ENCODE results near the gene ATP5F1D. TPM values are rescaled to one million over a fixed set of nuclear protein-coding genes. Genes with fewer than 3 reads are reported as not detected.

The ATP5F1D gene
- total and polyA plus RNA-seq, 2 of the 8 experiments (the other 6 are each of a cell fraction or from before 2014, with no cell fraction given) = 174 to 249 TPM

- CTCF ChIA-PET (ENCODE audit: partially characterized antibody) = interaction anchor here (0.9 to 1.9 kb wide), 4 partner anchors 10 to 15 kb away, joined by 5 to 8 read pairs (median 6); no protein-coding TSS in a partner anchor
- Histone ChIP-seq H4K5ac (ENCODE audit: insufficient read length, low read depth, low read length) (no peak overlapping the region), H3K4me1 (replicated peaks in 1 of 4; ENCODE audit: control insufficient read depth in 3 of 4, insufficient read depth in 4 of 4, low read length in 3 of 4) (peaks cover 0 to 6% (median 4%) of the 10 kb centered on the region in 4 experiments; a peak in 2 of 7 replicates), H3K23ac (ENCODE audit: insufficient read length) (no peak overlapping the region), H3K27me3 (replicated peaks in 1 of 4; ENCODE audit: control insufficient read depth in 3 of 4, extremely low read depth in 1 of 4, insufficient read depth in 3 of 4, low read length in 3 of 4) (no peaks in the 10 kb centered on the region), H3K36me3 (ENCODE audit: control insufficient read depth in 2 of 4, insufficient read depth in 4 of 4, low read length in 3 of 4) (peaks cover 5 to 63% (median 7%) of the 10 kb centered on the region in 4 experiments; a peak in 6 of 8 replicates), H3K79me1 (ENCODE audit: low read depth, low read length) (0 out of 2 replicates have a peak, but pooled peaks cover 3% of the 10 kb centered on the region), H3K79me2 (ENCODE audit: control insufficient read depth in 1 of 2, insufficient read depth in 2 of 2, low read length in 2 of 2) (no peaks in the 10 kb centered on the region; a peak in 1 of 4 replicates), H4K8ac (ENCODE audit: extremely low read depth, insufficient read depth, low read length) (no peak overlapping the region), H4K20me1 (replicated peaks in 1 of 2; ENCODE audit: control insufficient read depth in 1 of 2, insufficient read depth in 2 of 2, low read length in 2 of 2) (peaks cover 2 to 22% of the 10 kb centered on the region in 2 experiments), H3K4me2 (ENCODE audit: insufficient read depth in 1 of 2, low read depth in 2 of 2, low read length in 2 of 2) (no peak overlapping the region), H3K4me3 (ENCODE audit: extremely low read depth in 1 of 4, insufficient read depth in 2 of 4, low read depth in 3 of 4, low read length in 4 of 4) (no peak overlapping the region), H2BK120ac (replicated peaks; ENCODE audit: low read depth, low read length) (no peak overlapping the region), H3K18ac (ENCODE audit: extremely low read depth, low read length) (no peak overlapping the region), H3K9me3 (ENCODE audit: insufficient read depth in 2 of 2, low read depth in 1 of 2, low read length in 1 of 2) (no peaks in the 10 kb centered on the region), H2BK5ac (ENCODE audit: low read depth, low read length) (no peak overlapping the region), H2AFZ (ENCODE audit: low read length) (no peak overlapping the region), H3K4ac (replicated peaks; ENCODE audit: insufficient read length, low read depth, low read length) (no peak overlapping the region), H2BK20ac (ENCODE audit: low read length) (no peak overlapping the region), H4K91ac (replicated peaks; ENCODE audit: insufficient read length, low read length) (no peak overlapping the region), H2BK12ac (ENCODE audit: low read depth, low read length) (no peak overlapping the region), H2AK5ac (ENCODE audit: low read depth, low read length) (no peak overlapping the region), H3K14ac (ENCODE audit: insufficient read length) (no peak overlapping the region), H2BK15ac (ENCODE audit: low read length) (no peak overlapping the region), H3K27ac (ENCODE audit: low read depth, low read length) (no peak overlapping the region), H3K9ac (replicated peaks in 1 of 4; ENCODE audit: extremely low read depth in 1 of 4, low read depth in 3 of 4, low read length in 3 of 4) (no peak overlapping the region), H3K56ac (replicated peaks; ENCODE audit: insufficient read length, low read depth, low read length) (no peak overlapping the region), H3K23me2 (ENCODE audit: low read depth, low read length) (peaks cover 3% of the 10 kb centered on the region; the same call in 1 of the 2 replicates)
- POLR2A ChIA-PET (ENCODE audit: partially characterized antibody) = interaction anchor here (0.8 to 1.9 kb wide), 9 partner anchors 9 to 229 kb away, joined by 3 to 6 read pairs (median 3); partner anchors contain the start of genes ATP5F1D and FAM174C
- 95% methylated on average over 12 of the region's 15 CpGs; no CpG with 5 or more reads in 1 of the 2 experiments for WGBS, 2 experiments (ENCODE audit: extremely low coverage in 1 of 2, insufficient coverage in 1 of 2, insufficient read length in 1 of 2, insufficient replicate concordance in 2 of 2, low coverage in 1 of 2, low lambda C conversion rate in 2 of 2, missing lambda C conversion rate in 1 of 2)
- no peak for DNase-seq (ENCODE audit: low read depth in 1 of 2, low spot score in 2 of 2)
- no peak for FAIRE-seq
- TF ChIP-seq KDM5A (IDR thresholded peaks at IDR 0.05; ENCODE audit: low read length) (no peak), BACH1 (IDR thresholded peaks at IDR 0.05; ENCODE audit: low read length) (no peak), HDAC2 (IDR thresholded peaks at IDR 0.05; ENCODE audit: borderline replicate concordance in 1 of 2, low read depth in 2 of 2, low read length in 2 of 2) (no peak), EZH2 (IDR thresholded peaks at IDR 0.05; ENCODE audit: low read depth, low read length, severe bottlenecking) (no peak), TCF12 (IDR thresholded peaks at IDR 0.05; ENCODE audit: low read depth, low read length) (no peak), GABPA (IDR thresholded peaks at IDR 0.05; ENCODE audit: borderline replicate concordance, insufficient read depth, low read length) (no peak), GTF2F1 (IDR thresholded peaks at IDR 0.05; ENCODE audit: borderline replicate concordance, low read depth, low read length) (no peak), SP4 (IDR thresholded peaks at IDR 0.05; ENCODE audit: low read length) (no peak), CEBPB (IDR thresholded peaks at IDR 0.05; ENCODE audit: low read depth, low read length) (no peak), SUZ12 (IDR thresholded peaks at IDR 0.05; ENCODE audit: low read length) (no peak), ASH2L (IDR thresholded peaks at IDR 0.05; ENCODE audit: low read length) (no peak), CBX5 (IDR thresholded peaks at IDR 0.05; ENCODE audit: low read depth, low read length) (no peak), SIRT6 (IDR thresholded peaks at IDR 0.05; ENCODE audit: low read length) (no peak)
- TF ChIP-seq, protein P1, sequence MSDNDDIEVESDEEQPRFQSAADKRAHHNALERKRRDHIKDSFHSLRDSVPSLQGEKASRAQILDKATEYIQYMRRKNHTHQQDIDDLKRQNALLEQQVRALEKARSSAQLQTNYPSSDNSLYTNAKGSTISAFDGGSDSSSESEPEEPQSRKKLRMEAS (IDR thresholded peaks at IDR 0.05) = no peak
Measured at GRCh38 chr19:1232652-1233072, 8.9 kb upstream of the ATP5F1D start.

All from H1 (cell line).